ENCODE measurements around the gene RBFOX1. TPM values are rescaled to one million over a fixed set of nuclear protein-coding genes. Genes with fewer than 3 reads are reported as not detected.

The RBFOX1 gene
- total RNA-seq, 1 experiment from 2014 or later, result not detected

DNA sequence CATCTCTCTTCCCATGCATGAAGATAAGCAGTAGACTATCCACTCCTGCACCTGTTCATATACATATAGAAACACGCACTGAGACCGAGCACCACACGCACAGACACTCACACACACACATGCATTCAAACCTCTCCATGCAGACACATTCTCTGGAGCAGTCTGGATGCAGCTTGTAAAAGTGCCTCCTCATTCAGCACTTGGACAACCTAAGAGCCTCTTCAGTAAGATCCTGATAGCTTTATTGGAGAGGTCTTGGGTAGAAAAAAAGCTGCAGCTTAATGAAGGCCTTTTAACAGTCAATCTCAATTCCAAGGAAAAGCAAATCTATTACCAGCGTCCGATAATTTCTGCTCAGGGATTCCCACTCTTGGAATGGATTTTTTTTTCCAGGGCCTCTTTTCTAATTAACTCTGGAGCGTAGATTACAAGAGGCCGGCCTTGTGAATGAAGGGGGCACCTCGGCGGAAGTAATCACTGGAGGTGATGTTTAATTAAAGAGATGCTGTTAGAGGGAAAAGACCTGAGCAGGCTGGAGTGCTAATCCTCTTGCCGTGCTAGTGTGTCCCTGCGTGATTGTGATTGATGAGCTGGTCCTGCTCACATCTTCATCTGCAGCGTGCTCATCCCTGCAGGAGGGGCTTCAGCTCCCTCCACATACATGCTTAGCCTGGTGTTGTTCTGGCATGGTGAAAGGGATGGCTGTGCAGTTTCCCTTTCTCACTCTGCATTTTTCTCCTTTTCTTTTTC, 155.1 kb downstream of the RBFOX1 start:
- Histone ChIP-seq H4K20me1 (ENCODE audit: low read length) (no peaks in the 10 kb centered on the region), H3K79me2 (ENCODE audit: low read length) (no peaks in the 10 kb centered on the region), H3K27me3 (ENCODE audit: low read length) (no peaks in the 10 kb centered on the region), H3K4me1 (ENCODE audit: insufficient read depth, low read length) (no peaks in the 10 kb centered on the region), H3K9me2 (replicated peaks; ENCODE audit: low read length) (no peaks in the 10 kb centered on the region), H3K9me3 (ENCODE audit: low read length) (no peaks in the 10 kb centered on the region), H3K27ac (ENCODE audit: low read length) (no peak overlapping the region), H3K4me3 (ENCODE audit: low read length) (no peak overlapping the region), H3K9ac (ENCODE audit: low read length) (no peak overlapping the region), H3F3A (ENCODE audit: low read length, unreplicated experiment) (no peaks in the 10 kb centered on the region), H3K4me2 (ENCODE audit: low read length) (no peak overlapping the region), H2AFZ (ENCODE audit: low read length) (no peak overlapping the region), H3K36me3 (ENCODE audit: low read depth, low read length) (no peaks in the 10 kb centered on the region)
- ATAC-seq, result no peak
- intact Hi-C loops (cut with micrococcal nuclease), result no loop called here
- ChIA-PET CTCF (no interaction called here), POLR2A (ENCODE audit: unreplicated experiment) (no interaction called here)
- DNase-seq, result no peak
- TF ChIP-seq, protein P1, sequence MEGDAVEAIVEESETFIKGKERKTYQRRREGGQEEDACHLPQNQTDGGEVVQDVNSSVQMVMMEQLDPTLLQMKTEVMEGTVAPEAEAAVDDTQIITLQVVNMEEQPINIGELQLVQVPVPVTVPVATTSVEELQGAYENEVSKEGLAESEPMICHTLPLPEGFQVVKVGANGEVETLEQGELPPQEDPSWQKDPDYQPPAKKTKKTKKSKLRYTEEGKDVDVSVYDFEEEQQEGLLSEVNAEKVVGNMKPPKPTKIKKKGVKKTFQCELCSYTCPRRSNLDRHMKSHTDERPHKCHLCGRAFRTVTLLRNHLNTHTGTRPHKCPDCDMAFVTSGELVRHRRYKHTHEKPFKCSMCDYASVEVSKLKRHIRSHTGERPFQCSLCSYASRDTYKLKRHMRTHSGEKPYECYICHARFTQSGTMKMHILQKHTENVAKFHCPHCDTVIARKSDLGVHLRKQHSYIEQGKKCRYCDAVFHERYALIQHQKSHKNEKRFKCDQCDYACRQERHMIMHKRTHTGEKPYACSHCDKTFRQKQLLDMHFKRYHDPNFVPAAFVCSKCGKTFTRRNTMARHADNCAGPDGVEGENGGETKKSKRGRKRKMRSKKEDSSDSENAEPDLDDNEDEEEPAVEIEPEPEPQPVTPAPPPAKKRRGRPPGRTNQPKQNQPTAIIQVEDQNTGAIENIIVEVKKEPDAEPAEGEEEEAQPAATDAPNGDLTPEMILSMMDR (conservative IDR thresholded peaks at IDR 0.05; ENCODE audit: low read depth, low read length), result no peak
- TF ChIP-seq EZH2phosphoT487 (IDR thresholded peaks at IDR 0.05; ENCODE audit: borderline replicate concordance, low read length) (no peak), EZH2 (IDR thresholded peaks at IDR 0.05; ENCODE audit: low read length, unreplicated experiment) (no peak)
- BruUV-seq (replicated peaks), result no TSS peak

DNA sequence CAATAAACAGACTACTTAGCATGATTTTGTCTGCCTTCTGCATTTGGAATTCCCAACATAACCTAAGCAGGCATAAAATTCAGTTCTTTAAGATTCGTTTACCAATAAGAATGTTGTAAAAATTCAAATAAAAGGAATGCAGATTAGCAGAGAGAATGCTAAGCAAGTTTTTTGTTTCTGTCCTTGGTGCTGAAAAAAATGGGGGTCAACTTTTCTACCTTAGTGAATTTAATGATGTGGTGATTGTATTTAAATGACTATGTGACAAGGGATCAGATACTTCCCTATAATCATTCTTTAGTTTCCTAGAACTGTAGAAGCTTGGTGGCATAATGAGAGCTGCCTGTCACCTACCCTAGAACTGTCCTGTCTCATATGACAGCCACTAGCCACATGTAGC, 159.5 kb downstream of the RBFOX1 start:
- Histone ChIP-seq H3K9me2 (replicated peaks; ENCODE audit: low read length) (no peaks in the 10 kb centered on the region), H3K79me2 (ENCODE audit: low read length) (no peaks in the 10 kb centered on the region), H3K4me2 (ENCODE audit: low read length) (no peak overlapping the region), H3K4me1 (ENCODE audit: insufficient read depth, low read length) (no peaks in the 10 kb centered on the region), H3K4me3 (ENCODE audit: low read length) (no peak overlapping the region), H4K20me1 (ENCODE audit: low read length) (no peaks in the 10 kb centered on the region), H2AFZ (ENCODE audit: low read length) (no peak overlapping the region), H3K27ac (ENCODE audit: low read length) (no peak overlapping the region), H3K9me3 (ENCODE audit: low read length) (no peaks in the 10 kb centered on the region), H3K9ac (ENCODE audit: low read length) (no peak overlapping the region), H3K27me3 (ENCODE audit: low read length) (no peaks in the 10 kb centered on the region), H3K36me3 (ENCODE audit: low read depth, low read length) (no peaks in the 10 kb centered on the region), H3F3A (ENCODE audit: low read length, unreplicated experiment) (no peaks in the 10 kb centered on the region)
- no peak for ATAC-seq
- ChIA-PET POLR2A (ENCODE audit: unreplicated experiment) (no interaction called here), CTCF (no interaction called here)
- DNase-seq, result no peak
- TF ChIP-seq EZH2phosphoT487 (IDR thresholded peaks at IDR 0.05; ENCODE audit: borderline replicate concordance, low read length), result no peak
- TF ChIP-seq EZH2 (IDR thresholded peaks at IDR 0.05; ENCODE audit: low read length, unreplicated experiment), result no peak
- TF ChIP-seq, protein P1 (conservative IDR thresholded peaks at IDR 0.05; ENCODE audit: low read depth, low read length), result no peak
- intact Hi-C loops (cut with micrococcal nuclease), result no loop called here
- BruUV-seq (replicated peaks), result no TSS peak

DNA sequence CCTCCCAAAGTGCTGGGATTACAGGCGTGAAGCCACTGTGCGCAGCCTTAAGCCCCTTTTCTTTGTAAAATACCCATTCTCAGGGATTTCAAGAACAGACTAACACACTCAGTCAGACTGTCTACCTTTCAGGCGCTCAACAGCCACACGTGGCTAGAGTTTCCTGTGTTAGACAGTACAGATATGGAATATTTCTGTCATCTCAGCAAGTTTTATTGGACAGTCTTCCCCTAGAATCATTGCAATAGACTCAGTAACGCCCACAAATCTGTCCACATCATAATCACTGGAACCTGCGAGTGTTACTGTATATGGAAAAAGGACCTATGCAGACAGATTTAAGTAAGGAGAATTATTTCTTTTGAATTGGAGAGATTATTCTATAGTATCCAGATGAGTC, 160.5 kb downstream of the RBFOX1 start:
- TF ChIP-seq, protein P1 (conservative IDR thresholded peaks at IDR 0.05; ENCODE audit: low read depth, low read length), result no peak
- TF ChIP-seq EZH2phosphoT487 (IDR thresholded peaks at IDR 0.05; ENCODE audit: borderline replicate concordance, low read length) (no peak), EZH2 (IDR thresholded peaks at IDR 0.05; ENCODE audit: low read length, unreplicated experiment) (no peak)
- Histone ChIP-seq H3K27ac (ENCODE audit: low read length) (no peak overlapping the region), H3K9ac (ENCODE audit: low read length) (no peak overlapping the region), H2AFZ (ENCODE audit: low read length) (no peak overlapping the region), H3K9me3 (ENCODE audit: low read length) (no peaks in the 10 kb centered on the region), H3K27me3 (ENCODE audit: low read length) (no peaks in the 10 kb centered on the region), H3F3A (ENCODE audit: low read length, unreplicated experiment) (no peaks in the 10 kb centered on the region), H3K79me2 (ENCODE audit: low read length) (no peaks in the 10 kb centered on the region), H4K20me1 (ENCODE audit: low read length) (no peaks in the 10 kb centered on the region), H3K4me3 (ENCODE audit: low read length) (no peak overlapping the region), H3K4me2 (ENCODE audit: low read length) (no peak overlapping the region), H3K4me1 (ENCODE audit: insufficient read depth, low read length) (no peaks in the 10 kb centered on the region), H3K9me2 (replicated peaks; ENCODE audit: low read length) (no peaks in the 10 kb centered on the region), H3K36me3 (ENCODE audit: low read depth, low read length) (no peaks in the 10 kb centered on the region)
- BruUV-seq (replicated peaks), result no TSS peak
- POLR2A ChIA-PET (ENCODE audit: unreplicated experiment), result no interaction called here
- CTCF ChIA-PET, result no interaction called here
- no peak for DNase-seq
- ATAC-seq, result no peak
- intact Hi-C loops (cut with micrococcal nuclease), result no loop called here

Data from PC-3 (cell line).